Urinary bladder (tissue), 4 donors: ENCODE measurements around the gene CLDN18. TPM values are rescaled to one million over a fixed set of nuclear protein-coding genes. Genes with fewer than 3 reads are reported as not detected.

ENCODE experiments used
- DNase-seq: peaks from one replicate; pipeline ENCODE4 v3.0.0-alpha.2; 2015; ENCODE audit errors: extremely low spot score
- H3K27ac ChIP-seq: one replicate; pipeline ENCODE4 v1.5.1; 2013; ENCODE audit warnings: low read depth, mild to moderate bottlenecking, moderate library complexity
- H3K36me3 ChIP-seq: one replicate; pipeline ENCODE4 v1.6.1; 2013; ENCODE audit warnings: mild to moderate bottlenecking, moderate library complexity; ENCODE audit not compliant: insufficient read depth
- H3K4me1 ChIP-seq: one replicate; pipeline ENCODE4 v1.6.1; 2013; ENCODE audit warnings: mild to moderate bottlenecking, moderate library complexity; ENCODE audit not compliant: insufficient read depth
- H3K4me3 ChIP-seq: one replicate; pipeline ENCODE4 v1.5.1; 2013; ENCODE audit warnings: low read depth, low read length
- WGBS: extraction: QIAGEN DNeasy Blood & Tissue Kit; methylation state at CpG from one replicate; pipeline ENCODE4 v1.1.7; 2013; 5-methylcytosine and 5-hydroxymethylcytosine counted together
- polyA plus RNA-seq: library from polyadenylated mRNA; stranded (reverse); fragments of 200-250 nt; gene quantifications from one replicate; pipeline ENCODE4 v1.2.3, GENCODE V29; 2013
- total RNA-seq: library from RNA; depleted of rRNA; stranded (reverse); fragments of >200 nt; gene quantifications from one replicate; pipeline ENCODE4 v1.2.3, GENCODE V29; 2014
- donor health status: healthy with polysubstance abuse.
- donor health status: healthy.

CLDN18 gene
- total and polyA plus RNA-seq, 2 donors, result not detected

DNA sequence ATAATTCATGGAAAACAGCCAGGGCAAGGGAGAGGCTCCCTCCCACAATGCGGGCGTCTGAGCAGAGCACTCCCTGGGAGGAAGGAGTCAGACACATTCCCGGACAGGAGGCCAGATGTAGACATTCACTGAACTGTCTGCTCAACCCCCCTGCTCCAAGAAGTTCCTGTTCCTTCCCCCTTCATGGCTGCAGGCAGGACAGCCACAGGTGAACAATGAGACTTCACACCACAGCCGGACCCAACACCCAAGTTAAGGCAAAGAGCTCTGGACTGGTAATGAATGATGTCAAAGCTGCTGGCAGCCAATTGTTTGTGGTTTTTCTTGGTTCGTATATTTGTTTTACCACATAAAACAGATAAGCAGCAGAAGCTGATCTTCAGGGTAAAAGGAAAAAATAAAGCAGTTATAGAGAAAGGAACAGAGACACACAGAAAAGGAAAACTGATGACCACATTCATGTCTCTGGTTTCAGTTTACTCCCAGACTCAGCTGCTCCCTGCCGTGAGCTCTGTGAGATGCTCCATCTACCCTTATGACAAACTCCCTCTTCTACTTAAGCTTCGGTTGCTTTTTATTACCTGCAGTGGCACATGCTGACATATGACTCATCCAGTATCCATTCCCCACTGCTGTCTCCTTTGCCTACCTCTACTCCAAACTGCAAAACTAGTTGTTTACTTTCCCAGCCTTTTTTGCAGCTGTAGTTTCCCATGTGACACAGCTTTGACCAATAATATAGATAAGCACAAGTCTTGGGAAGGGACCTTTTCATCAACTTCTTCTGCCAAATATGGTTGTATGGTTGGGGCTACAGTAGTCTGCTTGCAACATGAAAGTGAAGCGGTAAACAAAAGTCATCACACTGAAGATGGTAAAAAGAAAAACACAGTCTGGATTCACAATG lies 72.4 kb downstream of the CLDN18 start:
- Histone ChIP-seq H3K27ac (peak overlapping the region; percentile 62), H3K4me3 (peak overlapping the region; percentile 2), H3K36me3 (no peaks in the 10 kb centered on the region), H3K4me1 (no peaks in the 10 kb centered on the region)
- no peak for DNase-seq
- WGBS, result 37% methylated on average over 8 of the region's 8 CpGs

DNA sequence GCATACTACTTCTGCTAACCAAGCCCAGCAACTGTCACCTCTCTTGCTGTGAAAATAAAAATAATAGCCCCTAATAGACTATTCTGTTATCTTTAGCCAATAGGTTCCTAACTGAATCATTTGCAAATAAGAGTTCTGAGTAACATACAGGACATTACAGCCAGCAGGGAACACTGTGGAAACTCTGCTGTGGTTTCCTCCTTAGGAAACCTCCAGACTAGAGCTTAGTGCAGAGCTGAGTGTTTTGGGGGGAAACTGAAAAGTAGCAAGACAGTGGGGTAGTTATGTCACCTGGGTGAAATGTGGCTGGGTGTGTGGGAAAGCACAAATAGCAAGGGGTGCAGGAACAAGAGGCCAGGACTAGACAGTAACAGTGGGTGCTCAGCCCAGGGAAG lies 73.0 kb downstream of the CLDN18 start:
- H3K4me3 ChIP-seq, result no peak overlapping the region
- H3K4me1 ChIP-seq, result no peaks in the 10 kb centered on the region
- DNase-seq, result no peak
- H3K27ac ChIP-seq, result peak overlapping the region; percentile 14
- H3K36me3 ChIP-seq, result no peaks in the 10 kb centered on the region

Other genes with a start within 250 kb of the CLDN18 start
- not detected for gene SOX14, start 245.8 kb upstream of the CLDN18 start, total RNA-seq
- gene SOX14, start 245.8 kb upstream of the CLDN18 start, polyA plus RNA-seq, result not detected
- gene DZIP1L, start 105.4 kb downstream of the CLDN18 start, total RNA-seq, result 54.0 TPM
- gene DZIP1L, start 105.4 kb downstream of the CLDN18 start, polyA plus RNA-seq, result 7.2 TPM
- gene A4GNT, start 122.2 kb downstream of the CLDN18 start, total RNA-seq, result not detected
- gene A4GNT, start 122.2 kb downstream of the CLDN18 start, polyA plus RNA-seq, result not detected
- gene DBR1, start 164.8 kb downstream of the CLDN18 start, total RNA-seq, result 25.8 TPM
- 11.3 TPM for gene DBR1, start 164.8 kb downstream of the CLDN18 start, polyA plus RNA-seq
- gene ARMC8, start 177.1 kb downstream of the CLDN18 start, total RNA-seq, result 83.3 TPM
- gene ARMC8, start 177.1 kb downstream of the CLDN18 start, polyA plus RNA-seq, result 33.0 TPM